Fibroblast of skin of right biceps (primary cell): Measurements from ENCODE around the gene DCAF17.

Source experiments
- DNase-seq: peaks from one replicate; pipeline ENCODE4 v3.0.0-alpha.2; 2013

Gene DCAF17, protein sequence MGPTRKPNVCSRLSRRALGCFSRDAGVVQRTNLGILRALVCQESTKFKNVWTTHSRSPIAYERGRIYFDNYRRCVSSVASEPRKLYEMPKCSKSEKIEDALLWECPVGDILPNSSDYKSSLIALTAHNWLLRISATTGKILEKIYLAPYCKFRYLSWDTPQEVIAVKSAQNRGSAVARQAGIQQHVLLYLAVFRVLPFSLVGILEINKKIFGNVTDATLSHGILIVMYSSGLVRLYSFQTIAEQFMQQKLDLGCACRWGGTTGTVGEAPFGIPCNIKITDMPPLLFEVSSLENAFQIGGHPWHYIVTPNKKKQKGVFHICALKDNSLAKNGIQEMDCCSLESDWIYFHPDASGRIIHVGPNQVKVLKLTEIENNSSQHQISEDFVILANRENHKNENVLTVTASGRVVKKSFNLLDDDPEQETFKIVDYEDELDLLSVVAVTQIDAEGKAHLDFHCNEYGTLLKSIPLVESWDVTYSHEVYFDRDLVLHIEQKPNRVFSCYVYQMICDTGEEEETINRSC

GRCh38 chr2:171434013-171434989 is at the start of gene DCAF17:
Gene DCAF17, plus strand, starts transcription at chr2:171434226. Its CDS starts 352 bp downstream, at chr2:171434578.
- peak; percentile 96 for DNase-seq

- no peak for DNase-seq
Observed at GRCh38 chr2:171386627-171387026, 47.4 kb upstream of the DCAF17 start.

DNA sequence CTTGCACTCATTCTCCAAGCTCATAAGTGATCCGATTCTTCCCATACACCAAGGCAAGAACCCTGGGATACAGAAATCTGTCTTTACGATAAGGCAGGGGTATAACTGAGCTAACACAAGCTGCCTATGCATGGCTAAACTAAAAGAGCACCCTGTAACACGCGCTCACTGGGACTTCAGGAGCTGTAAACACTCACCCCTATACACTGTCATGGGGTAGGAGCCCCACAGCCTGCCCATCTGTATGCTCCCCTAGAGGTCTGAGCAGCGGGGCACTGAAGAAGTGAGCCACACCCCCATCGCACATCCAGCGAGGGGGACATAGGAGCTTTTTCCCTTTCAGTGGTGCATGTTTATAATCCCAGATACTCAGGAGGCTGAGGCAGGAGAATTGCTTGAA is 47.0 kb upstream of the DCAF17 start:
- DNase-seq = no peak

DNA sequence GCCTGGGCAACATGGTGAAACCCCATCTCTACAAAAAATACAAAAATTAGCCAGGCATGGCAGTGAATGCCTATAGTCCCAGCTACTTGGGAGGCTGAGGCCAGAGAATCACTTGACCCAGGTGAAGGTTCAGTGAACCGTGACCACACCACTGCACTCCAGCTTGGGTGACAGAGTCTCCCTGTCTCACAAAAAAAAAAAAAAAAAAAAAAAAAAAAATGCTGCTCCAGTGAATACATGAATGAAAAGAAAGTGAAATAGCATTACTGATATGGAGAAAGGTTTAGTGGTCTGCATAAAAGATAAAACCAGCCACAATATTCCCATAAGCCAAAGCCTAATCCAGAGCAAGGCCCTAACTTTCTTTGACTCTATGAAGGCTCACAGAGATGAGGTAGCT is 44.7 kb upstream of the DCAF17 start:
- no peak for DNase-seq

GRCh38 chr2:171389780-171390179 is 44.2 kb upstream of the DCAF17 start:
- DNase-seq = no peak

DNA sequence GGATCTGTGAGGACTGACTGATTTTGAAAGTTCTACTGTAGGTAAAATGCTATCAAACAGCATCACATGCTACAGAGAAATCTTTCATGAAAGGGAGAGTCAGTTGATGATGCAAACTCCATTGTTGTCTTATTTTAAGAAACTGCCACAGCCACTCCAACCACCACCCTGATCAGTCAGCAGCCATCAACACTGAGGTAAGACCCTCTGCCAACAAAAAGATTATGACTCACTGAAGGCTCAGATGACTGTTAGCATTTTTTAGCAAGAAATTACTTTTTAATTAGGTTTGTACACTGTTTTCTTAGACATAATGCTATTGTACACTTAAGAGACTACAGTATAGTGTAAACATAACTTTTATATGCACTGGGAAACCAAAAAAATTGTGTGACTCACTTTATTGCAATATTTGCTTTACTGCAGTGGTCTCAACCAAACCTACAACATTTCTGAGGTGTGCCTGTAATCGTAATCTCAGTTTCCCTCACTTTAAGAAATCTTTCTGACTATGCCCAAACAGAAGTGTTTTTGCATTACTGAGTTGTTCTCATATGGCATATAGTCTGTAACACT is 43.0 kb upstream of the DCAF17 start:
- peak; percentile 86 for DNase-seq

DNA sequence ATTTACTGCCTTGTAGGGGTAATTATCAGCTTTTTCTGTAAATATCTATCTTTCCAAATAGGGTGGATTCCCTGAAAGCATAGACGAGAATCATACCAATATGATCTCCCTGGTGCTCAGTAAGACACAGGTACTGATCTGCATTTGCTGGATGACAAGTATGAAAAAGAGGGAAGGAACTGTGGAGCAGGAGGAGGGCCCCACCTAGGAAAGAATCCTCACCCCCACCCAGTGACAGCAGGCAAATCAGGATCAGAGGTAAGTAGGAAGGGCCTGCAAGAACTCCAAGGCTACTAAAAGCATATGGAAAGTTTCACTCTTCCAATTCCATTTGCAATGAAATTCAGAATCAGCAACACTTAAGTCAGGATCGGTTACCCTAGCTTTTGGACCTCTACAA is 42.5 kb upstream of the DCAF17 start:
- no peak for DNase-seq

- DNase-seq = no peak
Observed at GRCh38 chr2:171393487-171393886, 40.5 kb upstream of the DCAF17 start.

DNA sequence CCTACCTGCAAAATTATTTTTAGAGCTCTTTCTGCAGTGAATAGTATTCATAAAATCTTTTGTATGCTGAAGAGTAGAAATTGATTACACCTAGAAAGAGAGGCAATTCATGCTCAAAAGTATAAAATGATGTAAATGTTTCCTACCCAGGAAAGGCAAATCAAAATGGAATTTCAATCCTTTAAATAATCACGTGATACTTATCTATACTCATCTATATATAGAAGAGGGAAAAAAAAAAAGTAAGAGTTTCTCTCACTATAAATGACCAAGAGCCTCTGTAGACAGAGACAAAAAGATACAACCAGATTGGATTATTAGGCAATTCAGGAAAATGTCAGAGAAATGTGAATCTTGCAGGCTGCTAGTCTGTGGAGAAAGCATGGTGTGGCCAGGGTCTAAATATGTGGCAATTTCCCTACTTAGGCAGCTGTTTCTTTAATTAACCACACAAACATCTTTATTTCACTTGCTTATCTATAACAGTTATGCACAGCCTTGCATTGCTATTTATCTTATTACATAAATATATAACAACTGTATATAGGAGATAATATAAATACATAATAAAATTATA is 39.8 kb upstream of the DCAF17 start:
- DNase-seq = no peak

DNA sequence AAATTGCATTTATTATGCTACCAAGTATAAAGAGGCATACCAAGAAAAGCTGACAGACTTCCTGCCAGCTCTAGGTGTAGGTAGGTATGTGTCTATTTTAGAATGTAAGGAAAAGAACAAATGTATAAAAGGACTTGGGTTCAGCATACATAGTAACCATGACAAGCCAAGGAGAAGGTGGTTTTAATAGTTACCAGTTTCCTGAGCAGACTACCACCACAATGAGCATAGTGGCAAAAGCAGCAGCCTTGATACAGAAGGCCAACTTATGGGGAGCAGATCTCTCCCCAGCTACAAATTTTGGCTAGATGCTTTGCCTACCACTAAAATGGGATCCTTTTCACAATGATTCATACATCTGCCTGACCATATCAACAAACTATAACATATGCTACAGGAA is 34.7 kb upstream of the DCAF17 start:
- no peak for DNase-seq

DNA sequence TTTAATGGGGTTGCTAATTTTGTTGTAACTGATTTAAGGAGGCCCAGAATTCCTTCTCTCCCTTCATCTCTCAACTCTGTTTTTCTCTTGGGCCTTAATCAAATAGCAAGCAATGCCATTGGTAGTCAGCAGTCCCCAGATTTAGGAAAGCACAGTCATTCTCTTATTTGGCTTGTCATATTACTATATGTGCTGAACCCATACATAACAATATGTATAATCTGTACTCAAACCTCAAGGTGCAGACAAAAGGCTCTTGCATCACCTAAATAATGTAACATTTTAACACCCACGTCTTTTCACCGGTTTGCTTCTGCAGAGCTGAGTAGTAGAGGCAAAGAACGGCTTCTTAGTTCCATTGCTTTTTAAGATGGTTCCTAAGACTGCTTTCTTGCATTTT is 33.6 kb upstream of the DCAF17 start:
- DNase-seq = no peak

GRCh38 chr2:171401947-171402346 is 32.1 kb upstream of the DCAF17 start:
- DNase-seq = no peak

GRCh38 chr2:171402906-171403580 is 31.0 kb upstream of the DCAF17 start:
- DNase-seq = peak; percentile 65

DNA sequence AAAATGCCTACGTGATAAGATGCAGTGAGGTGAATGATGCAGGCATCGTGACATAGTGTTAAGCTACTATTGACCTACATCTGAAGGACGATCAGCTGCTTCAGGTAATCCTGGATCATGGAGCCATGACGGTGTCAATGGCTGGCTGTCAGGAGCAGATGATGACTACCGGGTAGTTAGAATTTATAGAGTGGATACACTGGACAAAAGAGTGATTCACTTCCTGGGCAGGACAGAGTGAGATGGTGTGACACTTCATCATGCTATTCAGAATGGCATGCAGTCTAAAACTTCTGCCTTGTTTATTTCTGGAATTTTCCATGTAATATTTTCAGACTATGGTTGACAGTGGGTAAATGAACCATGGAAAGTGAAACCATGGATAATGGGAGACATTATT is 29.8 kb upstream of the DCAF17 start:
- DNase-seq = peak; percentile 79

- no peak for DNase-seq
Observed at GRCh38 chr2:171404719-171405118, 29.3 kb upstream of the DCAF17 start.

- no peak for DNase-seq
Observed at GRCh38 chr2:171405546-171405945, 28.5 kb upstream of the DCAF17 start.

DNA sequence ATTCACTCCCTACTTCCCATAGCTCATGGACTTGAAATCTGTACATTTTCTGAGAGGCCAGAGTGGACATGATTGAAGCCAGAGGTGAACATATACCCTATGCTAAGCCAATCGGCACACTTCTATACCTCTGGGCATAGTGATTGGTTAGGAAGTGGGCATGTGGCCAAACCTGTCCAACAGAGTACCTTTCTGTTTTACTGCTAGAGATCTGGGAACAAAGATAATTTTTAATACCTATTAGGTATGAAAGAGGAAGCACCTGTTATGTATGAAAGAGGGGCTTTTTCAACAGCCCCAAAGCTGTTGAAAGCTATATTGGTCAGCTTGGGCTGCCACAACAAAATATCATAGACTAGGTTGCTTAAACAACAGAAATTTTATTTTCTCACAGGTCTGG is 28.0 kb upstream of the DCAF17 start:
- DNase-seq = no peak

GRCh38 chr2:171407030-171407675 is 26.9 kb upstream of the DCAF17 start:
- no peak for DNase-seq

DNA sequence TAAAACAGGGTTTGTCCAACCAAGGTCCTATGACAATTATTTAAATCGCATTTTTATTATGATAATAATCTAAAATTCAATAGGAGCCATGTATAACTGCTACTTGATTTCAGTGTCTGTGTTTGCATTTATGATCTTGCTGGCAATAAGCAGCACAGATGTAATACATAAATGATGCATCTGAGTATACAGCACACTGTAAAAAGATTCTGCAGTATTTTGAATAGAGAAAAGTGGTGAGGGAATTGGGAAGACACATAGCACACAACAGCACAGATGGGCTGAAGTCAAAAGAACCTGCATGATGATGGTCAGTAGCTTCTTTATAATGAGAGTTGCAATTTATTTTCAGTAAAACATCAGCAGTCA is 26.4 kb upstream of the DCAF17 start:
- no peak for DNase-seq

DNA sequence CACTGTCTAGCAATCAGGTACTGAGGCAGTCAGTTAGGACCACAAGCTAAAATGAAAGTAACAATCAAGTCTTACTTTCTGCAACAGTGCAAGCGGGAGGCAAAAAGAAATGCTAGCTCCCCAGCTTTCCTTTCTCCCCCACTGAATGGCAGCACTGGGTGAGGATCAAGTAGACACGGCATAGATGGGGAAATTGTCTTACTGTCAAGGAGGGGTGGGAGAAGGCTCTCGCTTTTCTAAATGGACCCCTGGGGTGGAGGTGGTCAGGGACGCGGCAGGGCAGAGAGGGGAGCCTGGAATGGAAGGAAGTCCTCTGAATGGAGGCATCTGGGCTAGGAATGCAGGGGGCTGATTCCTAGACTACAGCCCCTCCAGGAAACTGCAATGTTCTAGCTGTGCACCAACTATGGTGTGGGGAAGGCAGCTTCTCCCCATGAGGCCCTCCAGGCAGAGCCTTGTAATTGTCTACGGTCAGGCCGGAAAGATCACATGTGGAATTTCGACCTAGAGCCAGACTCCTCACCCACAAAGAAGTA is 24.5 kb upstream of the DCAF17 start:
- DNase-seq = no peak

DNA sequence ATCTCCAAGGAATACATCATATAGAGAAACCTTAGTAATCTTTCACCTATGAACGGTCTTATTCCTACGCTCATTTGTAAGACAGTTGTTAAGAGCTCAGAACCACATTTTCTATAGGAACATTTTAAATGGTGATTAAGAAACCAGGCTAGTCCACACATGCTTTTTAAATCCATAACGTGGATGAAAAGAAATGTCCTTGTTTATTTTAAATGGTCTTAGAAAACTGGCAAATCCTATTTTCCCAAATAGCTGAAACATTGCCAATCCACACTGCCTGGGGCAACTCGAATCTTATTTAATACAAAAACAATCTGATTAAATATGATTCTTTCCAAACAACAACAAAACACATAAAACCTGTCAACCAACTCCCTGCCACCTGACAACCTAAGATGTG is 23.9 kb upstream of the DCAF17 start:
- DNase-seq = no peak

DNA sequence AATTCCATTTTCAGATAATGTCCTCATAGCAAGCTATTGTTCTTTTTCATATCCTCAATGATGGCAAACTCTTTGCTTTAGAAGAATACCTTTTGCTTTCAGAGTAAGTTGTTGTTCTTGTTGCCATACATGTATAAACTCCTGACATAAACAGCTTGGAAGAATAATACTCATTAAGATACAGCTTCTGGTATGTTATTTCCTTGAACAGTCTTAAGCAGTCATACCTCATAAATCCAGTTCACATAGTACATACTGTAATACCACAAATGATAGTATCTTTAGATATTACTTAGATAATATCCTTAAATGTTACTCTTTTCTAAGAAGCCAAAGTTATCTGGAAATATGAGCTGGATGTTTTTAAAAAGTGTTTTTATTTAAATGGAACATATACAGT is 23.4 kb upstream of the DCAF17 start:
- no peak for DNase-seq
